ENCODE measurements around the gene ANKMY1.

DNA sequence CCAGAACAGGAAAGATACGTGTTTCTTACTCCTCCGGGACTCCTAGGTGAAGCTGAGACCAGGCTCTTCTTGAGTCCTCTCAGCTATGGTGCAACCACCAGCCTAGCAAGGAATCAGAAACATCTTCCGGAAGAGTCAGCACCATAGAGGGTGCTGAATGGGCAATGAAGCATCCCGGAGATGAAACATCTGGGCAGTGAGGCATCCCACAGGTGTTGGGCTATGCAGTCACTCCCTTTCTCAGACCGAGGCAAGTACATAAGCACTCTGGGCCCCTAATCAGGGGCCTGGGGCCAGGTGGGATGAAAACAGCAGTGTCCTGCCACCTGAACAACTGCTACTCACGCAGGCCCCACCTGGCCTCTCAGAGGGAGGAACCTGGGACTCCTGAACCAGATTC is 27.3 kb upstream of the ANKMY1 start:
- TF ChIP-seq, protein P1, sequence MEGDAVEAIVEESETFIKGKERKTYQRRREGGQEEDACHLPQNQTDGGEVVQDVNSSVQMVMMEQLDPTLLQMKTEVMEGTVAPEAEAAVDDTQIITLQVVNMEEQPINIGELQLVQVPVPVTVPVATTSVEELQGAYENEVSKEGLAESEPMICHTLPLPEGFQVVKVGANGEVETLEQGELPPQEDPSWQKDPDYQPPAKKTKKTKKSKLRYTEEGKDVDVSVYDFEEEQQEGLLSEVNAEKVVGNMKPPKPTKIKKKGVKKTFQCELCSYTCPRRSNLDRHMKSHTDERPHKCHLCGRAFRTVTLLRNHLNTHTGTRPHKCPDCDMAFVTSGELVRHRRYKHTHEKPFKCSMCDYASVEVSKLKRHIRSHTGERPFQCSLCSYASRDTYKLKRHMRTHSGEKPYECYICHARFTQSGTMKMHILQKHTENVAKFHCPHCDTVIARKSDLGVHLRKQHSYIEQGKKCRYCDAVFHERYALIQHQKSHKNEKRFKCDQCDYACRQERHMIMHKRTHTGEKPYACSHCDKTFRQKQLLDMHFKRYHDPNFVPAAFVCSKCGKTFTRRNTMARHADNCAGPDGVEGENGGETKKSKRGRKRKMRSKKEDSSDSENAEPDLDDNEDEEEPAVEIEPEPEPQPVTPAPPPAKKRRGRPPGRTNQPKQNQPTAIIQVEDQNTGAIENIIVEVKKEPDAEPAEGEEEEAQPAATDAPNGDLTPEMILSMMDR (IDR thresholded peaks at IDR 0.05 in 2 of 3, conservative IDR thresholded peaks at IDR 0.05 in 1 of 3; ENCODE audit: borderline replicate concordance in 1 of 3, insufficient read depth in 1 of 3, low read depth in 2 of 3, low read length in 2 of 3) = no peak
- TF ChIP-seq ZNF274 (IDR thresholded peaks at IDR 0.05; ENCODE audit: low read depth, low read length) (no peak), SP1 (IDR thresholded peaks at IDR 0.05; ENCODE audit: low read depth) (no peak), EZH2phosphoT487 (IDR thresholded peaks at IDR 0.05; ENCODE audit: borderline replicate concordance) (no peak), POLR2A (IDR thresholded peaks at IDR 0.05; ENCODE audit: borderline replicate concordance, extremely low read depth, insufficient read depth, insufficient read length) (no peak)
- TF ChIP-seq, protein P2, sequence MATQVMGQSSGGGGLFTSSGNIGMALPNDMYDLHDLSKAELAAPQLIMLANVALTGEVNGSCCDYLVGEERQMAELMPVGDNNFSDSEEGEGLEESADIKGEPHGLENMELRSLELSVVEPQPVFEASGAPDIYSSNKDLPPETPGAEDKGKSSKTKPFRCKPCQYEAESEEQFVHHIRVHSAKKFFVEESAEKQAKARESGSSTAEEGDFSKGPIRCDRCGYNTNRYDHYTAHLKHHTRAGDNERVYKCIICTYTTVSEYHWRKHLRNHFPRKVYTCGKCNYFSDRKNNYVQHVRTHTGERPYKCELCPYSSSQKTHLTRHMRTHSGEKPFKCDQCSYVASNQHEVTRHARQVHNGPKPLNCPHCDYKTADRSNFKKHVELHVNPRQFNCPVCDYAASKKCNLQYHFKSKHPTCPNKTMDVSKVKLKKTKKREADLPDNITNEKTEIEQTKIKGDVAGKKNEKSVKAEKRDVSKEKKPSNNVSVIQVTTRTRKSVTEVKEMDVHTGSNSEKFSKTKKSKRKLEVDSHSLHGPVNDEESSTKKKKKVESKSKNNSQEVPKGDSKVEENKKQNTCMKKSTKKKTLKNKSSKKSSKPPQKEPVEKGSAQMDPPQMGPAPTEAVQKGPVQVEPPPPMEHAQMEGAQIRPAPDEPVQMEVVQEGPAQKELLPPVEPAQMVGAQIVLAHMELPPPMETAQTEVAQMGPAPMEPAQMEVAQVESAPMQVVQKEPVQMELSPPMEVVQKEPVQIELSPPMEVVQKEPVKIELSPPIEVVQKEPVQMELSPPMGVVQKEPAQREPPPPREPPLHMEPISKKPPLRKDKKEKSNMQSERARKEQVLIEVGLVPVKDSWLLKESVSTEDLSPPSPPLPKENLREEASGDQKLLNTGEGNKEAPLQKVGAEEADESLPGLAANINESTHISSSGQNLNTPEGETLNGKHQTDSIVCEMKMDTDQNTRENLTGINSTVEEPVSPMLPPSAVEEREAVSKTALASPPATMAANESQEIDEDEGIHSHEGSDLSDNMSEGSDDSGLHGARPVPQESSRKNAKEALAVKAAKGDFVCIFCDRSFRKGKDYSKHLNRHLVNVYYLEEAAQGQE (IDR thresholded peaks at IDR 0.05; ENCODE audit: low read depth) = no peak

Measured in HCT116 (cell line).